Measurements from ENCODE around the gene FOXO6.

The FOXO6 gene

GRCh38 chr1:41360786-41361494 is at the start of gene FOXO6:
Gene FOXO6, plus strand, starts transcription at chr1:41361434.
- peak; percentile 97 for DNase-seq

GRCh38 chr1:41312991-41313645 is 48.1 kb upstream of the FOXO6 start:
- no peak for DNase-seq

- no peak for DNase-seq
These were observed 47.5 kb upstream of the FOXO6 start for GRCh38 chr1:41313661-41314131.

GRCh38 chr1:41314376-41315145 is 46.7 kb upstream of the FOXO6 start:
- DNase-seq, result no peak

- DNase-seq, result no peak
These were observed 46.0 kb upstream of the FOXO6 start for GRCh38 chr1:41315146-41315822.

GRCh38 chr1:41315871-41316270 is 45.4 kb upstream of the FOXO6 start:
- no peak for DNase-seq

- DNase-seq, result no peak
These were observed 43.9 kb upstream of the FOXO6 start for GRCh38 chr1:41317361-41317760.

- DNase-seq, result no peak
These were observed 43.1 kb upstream of the FOXO6 start for GRCh38 chr1:41318135-41318534.

GRCh38 chr1:41319106-41319755 is 42.0 kb upstream of the FOXO6 start:
- DNase-seq, result no peak

- no peak for DNase-seq
These were observed 41.2 kb upstream of the FOXO6 start for GRCh38 chr1:41319807-41320711.

GRCh38 chr1:41320895-41321676 is 40.1 kb upstream of the FOXO6 start:
- DNase-seq, result no peak

- no peak for DNase-seq
These were observed 39.1 kb upstream of the FOXO6 start for GRCh38 chr1:41322101-41322661.

GRCh38 chr1:41322835-41323234 is 38.4 kb upstream of the FOXO6 start:
- no peak for DNase-seq

- DNase-seq, result no peak
These were observed 38.0 kb upstream of the FOXO6 start for GRCh38 chr1:41323243-41323642.

GRCh38 chr1:41325801-41326200 is 35.4 kb upstream of the FOXO6 start:
- no peak for DNase-seq

GRCh38 chr1:41327383-41327999 is 33.7 kb upstream of the FOXO6 start:
- DNase-seq, result no peak

GRCh38 chr1:41328001-41328615 is 33.1 kb upstream of the FOXO6 start:
- no peak for DNase-seq

- no peak for DNase-seq
These were observed 32.2 kb upstream of the FOXO6 start for GRCh38 chr1:41328780-41329640.
